CD4-positive, alpha-beta T cell treated with Interleukin-2 at 100 ng/mL for 4 hours (primary cell): Measurements from ENCODE around the gene ZBTB38.

Experiments
- DNase-seq: peaks from one replicate; pipeline ENCODE4 v3.0.0-alpha.2; 2020; ENCODE audit warnings: low spot score

Gene ZBTB38

GRCh38 chr3:141366285-141367037 lies 1.8 kb upstream of the ZBTB38 start:
- no peak for DNase-seq

- DNase-seq, result no peak
These were observed 1.1 kb upstream of the ZBTB38 start for GRCh38 chr3:141367038-141367730.

GRCh38 chr3:141368925-141369794 lies 856 bp downstream of the ZBTB38 start:
- DNase-seq, result no peak

GRCh38 chr3:141370065-141370533 lies 1.8 kb downstream of the ZBTB38 start:
- DNase-seq, result peak; percentile 91

GRCh38 chr3:141371882-141372281 lies 3.6 kb downstream of the ZBTB38 start:
- DNase-seq, result no peak

GRCh38 chr3:141372656-141373055 lies 4.4 kb downstream of the ZBTB38 start:
- DNase-seq, result no peak

GRCh38 chr3:141373232-141373631 lies 4.9 kb downstream of the ZBTB38 start:
- DNase-seq, result no peak

- no peak for DNase-seq
These were observed 5.6 kb downstream of the ZBTB38 start for GRCh38 chr3:141373768-141374526.

- DNase-seq, result no peak
These were observed 7.3 kb downstream of the ZBTB38 start for GRCh38 chr3:141375381-141376301.

- DNase-seq, result no peak
These were observed 9.1 kb downstream of the ZBTB38 start for GRCh38 chr3:141377377-141377776.

GRCh38 chr3:141378556-141378955 lies 10.3 kb downstream of the ZBTB38 start:
- no peak for DNase-seq

- peak; percentile 44 for DNase-seq
These were observed 11.1 kb downstream of the ZBTB38 start for GRCh38 chr3:141379250-141379966.

- DNase-seq, result no peak
These were observed 12.0 kb downstream of the ZBTB38 start for GRCh38 chr3:141380279-141380678.

- no peak for DNase-seq
These were observed 12.7 kb downstream of the ZBTB38 start for GRCh38 chr3:141380987-141381386.

GRCh38 chr3:141382571-141382970 lies 14.3 kb downstream of the ZBTB38 start:
- no peak for DNase-seq

- no peak for DNase-seq
These were observed 15.3 kb downstream of the ZBTB38 start for GRCh38 chr3:141383555-141384129.

GRCh38 chr3:141384157-141384556 lies 15.9 kb downstream of the ZBTB38 start:
- DNase-seq, result no peak

GRCh38 chr3:141384575-141384974 lies 16.3 kb downstream of the ZBTB38 start:
- DNase-seq, result no peak

GRCh38 chr3:141385406-141386125 lies 17.3 kb downstream of the ZBTB38 start:
- no peak for DNase-seq
